Measurements from ENCODE around the gene IFNGR1. TPM values are rescaled to one million over a fixed set of nuclear protein-coding genes. Genes with fewer than 3 reads are reported as not detected.

The IFNGR1 gene
- total RNA-seq, 1 donor from 2014 or later: 28.4 TPM

GRCh38 chr6:137167702-137168377 lies 51.3 kb downstream of the IFNGR1 start:
- no peak overlapping the region for H3K4me3 Mint-ChIP-seq
- H3K27me3 Mint-ChIP-seq: no peaks in the 10 kb centered on the region
- peaks cover 31% of the 10 kb centered on the region for H3K9me3 Mint-ChIP-seq
- TF ChIP-seq CTCF (conservative IDR thresholded peaks at IDR 0.05): no peak
- no peak for DNase-seq (ENCODE audit: extremely low spot score, unreplicated experiment)
- H3K27ac Mint-ChIP-seq: no peak overlapping the region
- peaks cover 7% of the 10 kb centered on the region for H3K36me3 Mint-ChIP-seq
- H3K4me1 Mint-ChIP-seq (ENCODE audit: unreplicated experiment): no peaks in the 10 kb centered on the region

DNA sequence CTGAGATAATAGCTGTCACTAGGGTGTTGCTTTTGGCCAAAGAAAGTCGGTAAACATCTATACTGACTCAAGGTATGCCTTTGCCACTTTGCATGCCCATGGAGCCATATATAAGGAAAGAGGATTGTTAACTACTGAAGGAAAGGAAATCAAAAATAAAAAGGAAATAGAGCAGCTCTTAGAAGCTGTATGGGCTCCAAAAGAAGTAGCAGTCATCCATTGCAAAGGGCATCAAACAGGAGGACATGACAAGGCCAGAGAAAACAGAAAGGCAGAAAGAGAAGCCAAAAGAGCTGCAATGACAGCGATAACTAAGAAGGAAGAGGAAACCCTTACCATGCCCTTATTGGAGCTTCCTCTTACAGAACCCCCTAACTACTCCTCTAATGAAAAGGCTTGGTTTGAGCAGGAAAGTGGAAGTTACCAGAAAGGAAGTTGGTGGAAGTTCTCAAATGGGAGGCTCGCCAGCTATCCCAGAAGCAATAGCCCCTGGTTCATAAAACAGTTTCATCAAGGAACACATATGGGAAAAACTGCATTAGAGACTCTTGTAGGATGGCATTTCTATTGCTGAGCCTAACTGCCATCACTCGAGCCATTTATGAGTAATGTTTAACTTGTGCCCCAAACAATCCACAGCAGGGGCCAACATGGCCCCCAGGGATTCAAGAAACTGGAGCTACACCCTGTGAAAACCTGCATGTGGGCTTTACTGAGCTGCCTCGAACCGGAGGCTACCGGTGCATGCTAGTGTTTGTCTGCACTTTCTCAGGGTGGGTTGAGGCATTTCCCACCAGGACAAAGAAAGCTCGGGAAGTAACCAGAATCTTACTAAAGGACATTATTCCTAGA lies 52.7 kb downstream of the IFNGR1 start:
- H3K9me3 Mint-ChIP-seq: peaks cover 31% of the 10 kb centered on the region
- no peak overlapping the region for H3K27ac Mint-ChIP-seq
- peaks cover 7% of the 10 kb centered on the region for H3K36me3 Mint-ChIP-seq
- H3K27me3 Mint-ChIP-seq: no peaks in the 10 kb centered on the region
- no peak for DNase-seq (ENCODE audit: extremely low spot score, unreplicated experiment)
- TF ChIP-seq CTCF (conservative IDR thresholded peaks at IDR 0.05): no peak
- H3K4me3 Mint-ChIP-seq: no peak overlapping the region
- no peaks in the 10 kb centered on the region for H3K4me1 Mint-ChIP-seq (ENCODE audit: unreplicated experiment)

DNA sequence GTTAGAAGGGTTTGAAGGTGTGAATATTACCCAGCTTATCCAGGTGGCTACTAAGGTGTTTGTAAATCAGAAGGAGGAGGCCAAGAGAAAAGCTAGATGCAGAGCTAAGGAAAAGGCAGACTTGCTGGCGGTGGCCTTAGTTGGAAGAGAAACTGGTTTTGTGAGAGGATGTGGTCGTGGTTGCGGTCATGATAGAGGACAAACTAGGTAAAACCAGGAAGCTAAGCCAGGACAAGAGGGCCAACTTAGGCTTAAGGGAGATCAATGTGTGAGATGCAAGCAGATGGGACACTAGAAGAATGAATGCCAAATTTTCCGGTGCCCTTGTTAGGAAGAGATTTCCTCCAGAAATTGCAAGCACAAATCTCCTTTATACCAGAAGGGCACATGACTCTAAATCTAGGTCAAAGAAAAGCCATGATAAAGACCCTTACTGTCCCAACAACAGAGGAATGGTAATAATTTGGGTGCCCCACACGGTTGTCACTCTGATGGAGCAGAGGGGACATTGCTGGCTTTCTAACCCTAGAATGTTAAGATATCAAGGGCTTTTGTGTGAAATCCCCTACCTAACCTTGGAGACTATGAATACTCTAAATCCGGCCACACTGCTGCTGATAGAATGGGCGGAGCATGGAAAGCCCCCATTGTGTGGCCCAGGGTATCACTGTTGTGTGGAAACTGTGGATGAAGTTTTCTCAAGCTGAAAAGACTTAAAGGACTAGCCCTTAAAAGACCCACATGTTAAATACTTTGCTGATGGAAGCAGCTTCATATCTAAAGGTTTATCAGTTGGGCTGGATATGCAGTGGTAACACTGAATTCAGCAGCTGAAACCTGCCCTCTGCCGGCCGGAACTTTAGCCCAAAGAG lies 53.6 kb downstream of the IFNGR1 start:
- Mint-ChIP-seq H3K36me3 (peaks cover 10% of the 10 kb centered on the region), H3K4me1 (ENCODE audit: unreplicated experiment) (no peaks in the 10 kb centered on the region), H3K4me3 (no peak overlapping the region), H3K27ac (no peak overlapping the region), H3K9me3 (peaks cover 37% of the 10 kb centered on the region), H3K27me3 (peaks cover 6% of the 10 kb centered on the region)
- no peak for DNase-seq (ENCODE audit: extremely low spot score, unreplicated experiment)
- no peak for TF ChIP-seq CTCF (conservative IDR thresholded peaks at IDR 0.05)

- Mint-ChIP-seq H3K36me3 (peaks cover 10% of the 10 kb centered on the region), H3K27ac (peak overlapping the region; percentile 68), H3K9me3 (peaks cover 34% of the 10 kb centered on the region), H3K4me3 (no peak overlapping the region), H3K4me1 (ENCODE audit: unreplicated experiment) (no peaks in the 10 kb centered on the region), H3K27me3 (peaks cover 11% of the 10 kb centered on the region)
- no peak for DNase-seq (ENCODE audit: extremely low spot score, unreplicated experiment)
- TF ChIP-seq CTCF (conservative IDR thresholded peaks at IDR 0.05): no peak
Measured at GRCh38 chr6:137163732-137164318, 55.4 kb downstream of the IFNGR1 start.

DNA sequence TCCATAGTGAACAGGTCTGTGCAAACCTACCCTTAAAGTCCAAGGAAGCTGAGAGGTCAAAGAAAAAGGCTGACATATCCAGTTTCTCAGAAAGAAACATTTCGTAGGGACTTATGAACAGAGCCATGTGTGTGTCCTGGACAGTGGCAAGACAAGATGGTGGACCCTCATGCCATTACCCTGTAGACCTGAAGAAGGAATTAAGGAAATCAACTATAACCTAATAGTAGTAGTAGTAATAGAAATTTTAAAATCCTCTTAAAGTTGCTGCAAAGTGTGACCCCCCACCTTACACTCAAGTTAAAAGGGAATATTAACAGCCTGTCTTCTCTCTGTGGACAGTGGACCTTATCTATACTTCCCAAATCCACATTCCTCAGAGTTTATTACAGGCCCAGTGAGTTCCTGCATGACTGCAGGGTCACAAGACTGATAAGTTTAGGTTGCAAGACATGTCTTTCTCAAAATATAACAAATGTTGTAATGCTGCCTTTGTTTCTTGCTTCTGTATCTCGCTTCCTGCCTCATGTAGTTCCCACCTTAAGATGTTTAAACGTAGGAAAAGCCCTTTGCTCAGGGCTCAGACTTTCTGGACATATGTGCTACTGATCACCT lies 56.4 kb downstream of the IFNGR1 start:
- Mint-ChIP-seq H3K9me3 (peaks cover 34% of the 10 kb centered on the region), H3K4me1 (ENCODE audit: unreplicated experiment) (no peaks in the 10 kb centered on the region), H3K27ac (no peak overlapping the region), H3K36me3 (peaks cover 10% of the 10 kb centered on the region), H3K4me3 (no peak overlapping the region), H3K27me3 (peaks cover 14% of the 10 kb centered on the region)
- DNase-seq (ENCODE audit: extremely low spot score, unreplicated experiment): no peak
- TF ChIP-seq CTCF (conservative IDR thresholded peaks at IDR 0.05): no peak

Measured in type B pancreatic cell (in vitro differentiated cells).